IMR-90 (cell line): ENCODE measurements around the gene TAL2. TPM values are rescaled to one million over a fixed set of nuclear protein-coding genes. Genes with fewer than 3 reads are reported as not detected.

Experiments used
- ATAC-seq: fragments of 200-7000 bp; cut with Tn5 transposase; 2 replicates; pipeline ENCODE4 v1.9.1; 2020; ENCODE audit warnings: low read depth, mild to moderate bottlenecking, moderate library complexity
- BruUV-seq: library from RNA; stranded (reverse); fragments of 400-500 nt; replicated peaks from 2 replicates; lab custom pipeline; 2021; lab: Mats Ljungman, UMichigan
- CTCF ChIA-PET: fragments of 300-600 bp; formaldehyde crosslinking; extraction: SDS; loops from one replicate; lab custom pipeline; 2021; ENCODE audit warnings: antibody characterized with exemption; lab: Yijun Ruan, JAX
- POLR2A ChIA-PET: fragments of 300-600 bp; sonication (Branson Sonifier 250); formaldehyde crosslinking; loops from one replicate; lab custom pipeline; 2022; ENCODE audit warnings: antibody characterized with exemption; ENCODE audit not compliant: unreplicated experiment; lab: Charles Lee
- DNase-seq: peaks from one replicate; pipeline ENCODE4 v3.0.0; 2013
- H2AFZ ChIP-seq: replicated peaks from 2 replicates; pipeline ENCODE3; 2013; ENCODE audit warnings: low read length, mild to moderate bottlenecking; ENCODE audit not compliant: poor library complexity
- H2AK5ac ChIP-seq: 2 replicates; pipeline ENCODE4 v1.6.1; 2013; ENCODE audit warnings: low read depth, low read length, inconsistent platforms
- H2AK9ac ChIP-seq: replicated peaks from 2 replicates; pipeline ENCODE3; 2013; ENCODE audit warnings: mild to moderate bottlenecking, low read depth, low read length, moderate library complexity; ENCODE audit not compliant: poor library complexity
- H2BK120ac ChIP-seq: 2 replicates; pipeline ENCODE4 v1.6.1; 2013; ENCODE audit warnings: low read depth, low read length, inconsistent platforms
- H2BK15ac ChIP-seq: 3 replicates; pipeline ENCODE4 v1.6.1; 2013; ENCODE audit warnings: low read depth, low read length, inconsistent platforms
- H2BK20ac ChIP-seq: 2 replicates; pipeline ENCODE4 v1.6.1; 2013; ENCODE audit warnings: low read depth, mild to moderate bottlenecking, inconsistent platforms, low read length, moderate library complexity
- H2BK5ac ChIP-seq: 2 replicates; pipeline ENCODE4 v1.6.1; 2013; ENCODE audit warnings: mild to moderate bottlenecking, low read depth, low read length, inconsistent platforms; ENCODE audit not compliant: poor library complexity, severe bottlenecking
- H3K14ac ChIP-seq: replicated peaks from 2 replicates; pipeline ENCODE4 v1.6.1; 2013; ENCODE audit warnings: low read depth, low read length, inconsistent platforms
- H3K18ac ChIP-seq: 2 replicates; pipeline ENCODE4 v1.6.1; 2013; ENCODE audit warnings: low read depth, low read length, control low read depth
- H3K23ac ChIP-seq: 2 replicates; pipeline ENCODE4 v1.6.1; 2013; ENCODE audit warnings: low read depth, low read length, inconsistent platforms
- H3K27ac ChIP-seq: 2 replicates; pipeline ENCODE4 v1.5.1; 2013; ENCODE audit warnings: mild to moderate bottlenecking, control low read depth, low read length; ENCODE audit not compliant: insufficient read depth
- H3K27me3 ChIP-seq: 2 replicates; pipeline ENCODE4 v1.6.1; 2013; ENCODE audit warnings: low read length; ENCODE audit not compliant: control insufficient read depth, insufficient read depth
- H3K36me3 ChIP-seq: 2 replicates; pipeline ENCODE4 v1.6.1; 2013; ENCODE audit warnings: low read length, mixed read lengths; ENCODE audit not compliant: control insufficient read depth, insufficient read depth
- H3K4ac ChIP-seq: 2 replicates; pipeline ENCODE4 v1.6.1; 2013; ENCODE audit warnings: low read depth, low read length, inconsistent platforms
- H3K4me1 ChIP-seq: 2 replicates; pipeline ENCODE4 v1.6.1; 2013; ENCODE audit warnings: low read length, mixed read lengths; ENCODE audit not compliant: control insufficient read depth, insufficient read depth
- H3K4me2 ChIP-seq: 2 replicates; pipeline ENCODE4 v1.6.1; 2013; ENCODE audit warnings: low read depth, mild to moderate bottlenecking, control low read depth, low read length, moderate library complexity
- H3K4me3 ChIP-seq: 2 replicates; pipeline ENCODE4 v1.5.1; 2013; ENCODE audit warnings: low read depth, mild to moderate bottlenecking, control low read depth, low read length, moderate library complexity; ENCODE audit not compliant: insufficient read depth
- H3K56ac ChIP-seq: 2 replicates; pipeline ENCODE4 v1.6.1; 2013; ENCODE audit warnings: low read length, inconsistent platforms; ENCODE audit not compliant: insufficient read depth; ENCODE audit errors: extremely low read depth
- H3K79me1 ChIP-seq, 2 experiments: 2 replicates each; pipeline ENCODE4 v1.6.1; 2013; ENCODE audit warnings: low read length in 2 of 2, inconsistent platforms in 1 of 2, low read depth in 1 of 2
- H3K9ac ChIP-seq: 2 replicates; pipeline ENCODE4 v1.6.1; 2013; ENCODE audit warnings: low read depth, low read length, control low read depth
- H3K9me1 ChIP-seq: 2 replicates; pipeline ENCODE4 v1.6.1; 2013; ENCODE audit warnings: low read length, inconsistent platforms; ENCODE audit not compliant: insufficient read depth
- H3K9me3 ChIP-seq: 2 replicates; pipeline ENCODE4 v1.6.1; 2013; ENCODE audit warnings: low read length; ENCODE audit not compliant: control insufficient read depth, insufficient read depth
- H4K20me1 ChIP-seq: 2 replicates; pipeline ENCODE4 v1.6.1; 2013; ENCODE audit warnings: low read length, inconsistent platforms; ENCODE audit not compliant: insufficient read depth
- H4K5ac ChIP-seq: 2 replicates; pipeline ENCODE4 v1.6.1; 2013; ENCODE audit warnings: mild to moderate bottlenecking, low read depth, low read length, control low read depth
- H4K8ac ChIP-seq, 2 experiments: 2 replicates each; pipeline ENCODE4 v1.6.1; 2013; ENCODE audit warnings: low read depth in 2 of 2, low read length in 2 of 2, control low read depth in 1 of 2, inconsistent platforms in 1 of 2
- H4K91ac ChIP-seq: 2 replicates; pipeline ENCODE4 v1.6.1; 2013; ENCODE audit warnings: low read depth, low read length, inconsistent platforms; ENCODE audit not compliant: insufficient read depth
- BHLHE40 ChIP-seq: fragments of 150-350 bp; IDR thresholded peaks from 2 replicates; pipeline ENCODE4 v1.6.1; 2016; ENCODE audit warnings: mild to moderate bottlenecking, low read depth, low read length
- CEBPB ChIP-seq: IDR thresholded peaks from 2 replicates; pipeline ENCODE4 v1.6.1; 2012; ENCODE audit warnings: low read depth, low read length, improper control_type of control experiment
- CHD1 ChIP-seq: IDR thresholded peaks from 2 replicates; pipeline ENCODE4 v1.6.1; 2012; ENCODE audit warnings: low read depth, low read length, improper control_type of control experiment
- FOS ChIP-seq: fragments of 150-350 bp; IDR thresholded peaks from 2 replicates; pipeline ENCODE4 v1.6.1; 2016; ENCODE audit warnings: low read depth, low read length
- MAFK ChIP-seq: IDR thresholded peaks from 2 replicates; pipeline ENCODE4 v1.6.1; 2012; ENCODE audit warnings: low read depth, low read length, improper control_type of control experiment
- MAZ ChIP-seq: IDR thresholded peaks from 2 replicates; pipeline ENCODE4 v1.6.1; 2012; ENCODE audit warnings: low read depth, mild to moderate bottlenecking, low read length, improper control_type of control experiment, moderate library complexity, borderline replicate concordance
- MXI1 ChIP-seq: IDR thresholded peaks from 2 replicates; pipeline ENCODE4 v1.6.1; 2012; ENCODE audit warnings: low read depth, mild to moderate bottlenecking, low read length, moderate library complexity, borderline replicate concordance
- NFE2L2 ChIP-seq: fragments of 150-350 bp; IDR thresholded peaks from 2 replicates; pipeline ENCODE4 v1.6.1; 2016; ENCODE audit warnings: low read depth, mild to moderate bottlenecking, low read length
- POLR2A ChIP-seq: IDR thresholded peaks from 2 replicates; pipeline ENCODE4 v1.6.1; 2012; ENCODE audit warnings: mild to moderate bottlenecking, low read depth, low read length
- RAD21 ChIP-seq: IDR thresholded peaks from 2 replicates; pipeline ENCODE4 v1.6.1; 2012; ENCODE audit warnings: low read length, improper control_type of control experiment
- RCOR1 ChIP-seq: IDR thresholded peaks from 2 replicates; pipeline ENCODE4 v1.6.1; 2012; ENCODE audit warnings: mild to moderate bottlenecking, low read length, improper control_type of control experiment; ENCODE audit not compliant: insufficient replicate concordance
- RFX5 ChIP-seq: IDR thresholded peaks from 2 replicates; pipeline ENCODE4 v1.8.0; 2012; ENCODE audit warnings: low read depth, mild to moderate bottlenecking, low read length, moderate library complexity
- SMC3 ChIP-seq: fragments of 150-350 bp; IDR thresholded peaks from 2 replicates; pipeline ENCODE4 v1.6.1; 2016; ENCODE audit warnings: low read depth, mild to moderate bottlenecking, antibody characterized with exemption, low read length, moderate library complexity
- WGBS, 2 experiments: methylation state at CpG; one replicate each; pipeline versions ENCODE4 v1.1.5 to v1.1.7; 2013; ENCODE audit warnings: missing lambda C conversion rate in 2 of 2; ENCODE audit not compliant: insufficient read length in 1 of 2; ENCODE audit errors: extremely low coverage in 2 of 2; 5-methylcytosine and 5-hydroxymethylcytosine counted together
- dilution Hi-C: fragments of 300-500 bp; cut with HindIII; formaldehyde crosslinking; loops from one replicate; pipeline ENCODE4 v1.14.3; 2018; ENCODE audit warnings: low sequenced_read_pairs; ENCODE audit not compliant: unreplicated experiment
- in situ Hi-C: fragments of 300-500 bp; cut with MboI; formaldehyde crosslinking; loops from 3 replicates; pipeline ENCODE4 v1.14.3; 2019; ENCODE audit warnings: low sequenced_read_pairs, inconsistent platforms, mixed read lengths
- intact Hi-C: fragments of 100-400 bp; cut with micrococcal nuclease; formaldehyde crosslinking; loops from 2 replicates; pipeline ENCODE4 v1.10.0; 2022
- polyA plus RNA-seq, 3 experiments: library from polyadenylated mRNA; depleted of rRNA; stranded (reverse); fragments of >200 nt; gene quantifications; 2 replicates each; pipeline ENCODE4 v1.2.3, GENCODE V29; 2012; ENCODE audit warnings: low replicate concordance in 1 of 3
- total RNA-seq: library from RNA; depleted of rRNA; stranded (reverse); fragments of >200 nt; gene quantifications from 2 replicates; pipeline ENCODE4 v1.2.3, GENCODE V29; 2012
- TF ChIP-seq, protein P1 (sequence below): fragments of 150-350 bp; IDR thresholded peaks from 2 replicates; pipeline ENCODE4 v1.6.1; 2016; ENCODE audit warnings: low read depth, mild to moderate bottlenecking, low read length, moderate library complexity, borderline replicate concordance
- TF ChIP-seq, protein P2 (sequence below): fragments of 150-350 bp; IDR thresholded peaks from 2 replicates; pipeline ENCODE4 v1.6.1; 2017; ENCODE audit warnings: mild to moderate bottlenecking, antibody characterized with exemption, low read length, low read depth
- TF ChIP-seq, protein P3 (sequence below): conservative IDR thresholded peaks from 2 replicates; pipeline ENCODE4 v1.5.1; 2012; ENCODE audit warnings: mild to moderate bottlenecking, low read depth, low read length, improper control_type of control experiment

The TAL2 gene
- total and polyA plus RNA-seq, 2 of the 4 experiments (the other 2 are of a cell fraction), result 0.26 TPM; not detected in 1

DNA sequence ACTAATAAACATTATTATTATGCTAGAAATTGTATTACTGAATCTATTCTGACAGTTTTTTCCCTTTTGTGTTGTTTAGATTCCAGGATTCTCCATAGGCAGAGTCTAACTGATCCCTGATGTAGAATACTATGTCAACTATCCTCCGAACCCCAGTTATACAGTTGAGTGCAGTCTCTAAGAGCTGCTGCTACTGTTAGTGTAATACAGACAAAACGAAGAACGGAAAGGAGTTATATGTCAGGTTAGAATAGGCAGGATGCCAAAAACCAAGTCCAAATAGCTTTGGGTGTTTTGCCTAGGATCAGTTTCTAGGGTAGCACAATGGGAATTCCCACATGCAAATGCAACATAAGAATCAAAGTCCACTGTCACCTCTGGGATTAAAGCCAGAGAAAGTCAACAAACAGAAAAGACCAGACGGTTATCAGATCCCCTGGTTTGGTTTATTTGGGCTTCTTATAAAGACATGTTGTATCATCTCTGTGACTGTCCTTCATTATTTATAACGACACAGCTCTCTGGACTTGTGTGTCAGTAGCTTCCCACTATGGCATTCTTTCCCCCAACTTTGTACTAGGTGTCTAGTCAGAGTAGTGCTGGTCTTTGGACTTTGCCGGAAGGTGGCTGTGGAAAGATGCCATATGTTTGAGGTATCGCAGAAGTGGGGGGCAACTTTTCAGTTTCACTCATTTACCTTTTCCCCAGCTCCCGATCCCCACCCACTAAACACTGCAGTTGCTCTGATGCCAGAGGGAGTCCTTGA is 17.2 kb downstream of the TAL2 start:
- in situ Hi-C loops, result no loop called here
- dilution Hi-C loops, result no loop called here

More for the DNA sequence above, 17.2 kb downstream of the TAL2 start:
- Histone ChIP-seq H3K23ac (no peak overlapping the region), H3K9me3 (no peaks in the 10 kb centered on the region), H2BK20ac (no peak overlapping the region), H3K18ac (no peak overlapping the region), H3K56ac (no peak overlapping the region), H2BK15ac (no peak overlapping the region), H3K27ac (no peak overlapping the region), H3K4me3 (no peak overlapping the region), H4K91ac (no peak overlapping the region), H2AFZ (no peak overlapping the region), H3K4me1 (no peaks in the 10 kb centered on the region), H2BK5ac (no peak overlapping the region), H3K36me3 (no peaks in the 10 kb centered on the region), H2AK9ac (no peak overlapping the region), H4K20me1 (no peaks in the 10 kb centered on the region), H3K27me3 (peaks cover 7% of the 10 kb centered on the region), H3K14ac (no peak overlapping the region), H3K9me1 (no peaks in the 10 kb centered on the region), H3K79me1 (no peaks in the 10 kb centered on the region), H3K4me2 (no peak overlapping the region), H3K9ac (no peak overlapping the region), H2BK120ac (no peak overlapping the region), H4K8ac (no peak overlapping the region), H4K5ac (no peak overlapping the region), H3K4ac (no peak overlapping the region), H2AK5ac (no peak overlapping the region)
- intact Hi-C loops, result no loop called here
- CTCF ChIA-PET, result no interaction called here
- DNase-seq, result no peak
- no CpG with 5 or more reads among the region's 8 CpGs for WGBS, 2 experiments
- ATAC-seq, result no peak
- POLR2A ChIA-PET, result no interaction called here
- TF ChIP-seq NFE2L2 (no peak), MAFK (no peak), RFX5 (no peak), RAD21 (no peak), FOS (no peak), BHLHE40 (no peak), MXI1 (no peak), POLR2A (no peak), CEBPB (no peak), SMC3 (no peak), MAZ (no peak), RCOR1 (no peak), CHD1 (no peak)
- TF ChIP-seq, protein P1, sequence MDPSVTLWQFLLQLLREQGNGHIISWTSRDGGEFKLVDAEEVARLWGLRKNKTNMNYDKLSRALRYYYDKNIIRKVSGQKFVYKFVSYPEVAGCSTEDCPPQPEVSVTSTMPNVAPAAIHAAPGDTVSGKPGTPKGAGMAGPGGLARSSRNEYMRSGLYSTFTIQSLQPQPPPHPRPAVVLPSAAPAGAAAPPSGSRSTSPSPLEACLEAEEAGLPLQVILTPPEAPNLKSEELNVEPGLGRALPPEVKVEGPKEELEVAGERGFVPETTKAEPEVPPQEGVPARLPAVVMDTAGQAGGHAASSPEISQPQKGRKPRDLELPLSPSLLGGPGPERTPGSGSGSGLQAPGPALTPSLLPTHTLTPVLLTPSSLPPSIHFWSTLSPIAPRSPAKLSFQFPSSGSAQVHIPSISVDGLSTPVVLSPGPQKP, result no peak
- TF ChIP-seq, protein P2, sequence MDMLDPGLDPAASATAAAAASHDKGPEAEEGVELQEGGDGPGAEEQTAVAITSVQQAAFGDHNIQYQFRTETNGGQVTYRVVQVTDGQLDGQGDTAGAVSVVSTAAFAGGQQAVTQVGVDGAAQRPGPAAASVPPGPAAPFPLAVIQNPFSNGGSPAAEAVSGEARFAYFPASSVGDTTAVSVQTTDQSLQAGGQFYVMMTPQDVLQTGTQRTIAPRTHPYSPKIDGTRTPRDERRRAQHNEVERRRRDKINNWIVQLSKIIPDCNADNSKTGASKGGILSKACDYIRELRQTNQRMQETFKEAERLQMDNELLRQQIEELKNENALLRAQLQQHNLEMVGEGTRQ, result no peak
- TF ChIP-seq, protein P3, sequence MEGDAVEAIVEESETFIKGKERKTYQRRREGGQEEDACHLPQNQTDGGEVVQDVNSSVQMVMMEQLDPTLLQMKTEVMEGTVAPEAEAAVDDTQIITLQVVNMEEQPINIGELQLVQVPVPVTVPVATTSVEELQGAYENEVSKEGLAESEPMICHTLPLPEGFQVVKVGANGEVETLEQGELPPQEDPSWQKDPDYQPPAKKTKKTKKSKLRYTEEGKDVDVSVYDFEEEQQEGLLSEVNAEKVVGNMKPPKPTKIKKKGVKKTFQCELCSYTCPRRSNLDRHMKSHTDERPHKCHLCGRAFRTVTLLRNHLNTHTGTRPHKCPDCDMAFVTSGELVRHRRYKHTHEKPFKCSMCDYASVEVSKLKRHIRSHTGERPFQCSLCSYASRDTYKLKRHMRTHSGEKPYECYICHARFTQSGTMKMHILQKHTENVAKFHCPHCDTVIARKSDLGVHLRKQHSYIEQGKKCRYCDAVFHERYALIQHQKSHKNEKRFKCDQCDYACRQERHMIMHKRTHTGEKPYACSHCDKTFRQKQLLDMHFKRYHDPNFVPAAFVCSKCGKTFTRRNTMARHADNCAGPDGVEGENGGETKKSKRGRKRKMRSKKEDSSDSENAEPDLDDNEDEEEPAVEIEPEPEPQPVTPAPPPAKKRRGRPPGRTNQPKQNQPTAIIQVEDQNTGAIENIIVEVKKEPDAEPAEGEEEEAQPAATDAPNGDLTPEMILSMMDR, result no peak
- BruUV-seq, result no TSS peak
